DND-41 (cell line): ENCODE measurements around the gene ZXDC.

Experiments used
- ATAC-seq: fragments of 200-7000 bp; cut with Tn5 transposase; 3 replicates; pipeline ENCODE4 v1.9.1; 2021; ENCODE audit warnings: low read depth; ENCODE audit not compliant: insufficient read depth
- DNase-seq: peaks from one replicate; pipeline ENCODE4 v3.0.0-alpha.2; 2020
- H2AFZ ChIP-seq: 2 replicates; pipeline ENCODE4 v1.6.0; 2012; ENCODE audit warnings: low read depth, low read length
- H3K27ac ChIP-seq: 2 replicates; pipeline ENCODE4 v1.5.1; 2012; ENCODE audit warnings: low read length, inconsistent platforms
- H3K27me3 ChIP-seq: fragments of 200-600 bp; sonication (generic); 2 replicates; pipeline ENCODE4 v1.6.0; 2012; ENCODE audit warnings: low read length, mild to moderate bottlenecking, inconsistent platforms; ENCODE audit not compliant: insufficient read depth, poor library complexity
- H3K36me3 ChIP-seq: 2 replicates; pipeline ENCODE4 v1.5.1; 2012; ENCODE audit warnings: low read length, inconsistent platforms; ENCODE audit not compliant: insufficient read depth
- H3K4me1 ChIP-seq: 2 replicates; pipeline ENCODE4 v1.5.1; 2012; ENCODE audit warnings: mild to moderate bottlenecking, low read length; ENCODE audit not compliant: insufficient read depth
- H3K4me2 ChIP-seq: 2 replicates; pipeline ENCODE4 v1.6.0; 2012; ENCODE audit warnings: mild to moderate bottlenecking, moderate library complexity, low read length, inconsistent platforms; ENCODE audit not compliant: insufficient read depth
- H3K4me3 ChIP-seq, 2 experiments: fragments of 200-600 bp in 1 of 2; shearing (Covaris generic) in 1 of 2; 2 replicates each; pipeline ENCODE4 v1.5.1; 2012 to 2016; ENCODE audit warnings: inconsistent platforms in 2 of 2, low read length in 2 of 2, mild to moderate bottlenecking in 2 of 2, low read depth in 1 of 2, moderate library complexity in 1 of 2
- H3K79me2 ChIP-seq: 2 replicates; pipeline ENCODE4 v1.6.0; 2012; ENCODE audit warnings: low read length, inconsistent platforms; ENCODE audit not compliant: insufficient read depth
- H3K9ac ChIP-seq: 2 replicates; pipeline ENCODE4 v1.6.0; 2012; ENCODE audit warnings: low read depth, mild to moderate bottlenecking, inconsistent platforms, low read length, moderate library complexity
- H3K9me3 ChIP-seq: 2 replicates; pipeline ENCODE4 v1.5.1; 2012; ENCODE audit warnings: low read length, moderate library complexity, mild to moderate bottlenecking, inconsistent platforms; ENCODE audit not compliant: insufficient read depth, severe bottlenecking
- H4K20me1 ChIP-seq: 2 replicates; pipeline ENCODE4 v1.6.0; 2012; ENCODE audit warnings: low read length; ENCODE audit not compliant: insufficient read depth
- CTCF ChIP-seq: IDR thresholded peaks from 2 replicates; pipeline ENCODE4 v1.5.1; 2012; ENCODE audit warnings: borderline replicate concordance, low read length, moderate library complexity, mild to moderate bottlenecking; ENCODE audit not compliant: poor library complexity, severe bottlenecking; ENCODE audit errors: extremely low read depth
- EZH2 ChIP-seq: IDR thresholded peaks from 3 replicates; pipeline ENCODE4 v1.6.1; 2012; ENCODE audit warnings: borderline replicate concordance, low read depth, mild to moderate bottlenecking, moderate library complexity, low read length, inconsistent platforms; ENCODE audit not compliant: severe bottlenecking

ZXDC gene

DNA sequence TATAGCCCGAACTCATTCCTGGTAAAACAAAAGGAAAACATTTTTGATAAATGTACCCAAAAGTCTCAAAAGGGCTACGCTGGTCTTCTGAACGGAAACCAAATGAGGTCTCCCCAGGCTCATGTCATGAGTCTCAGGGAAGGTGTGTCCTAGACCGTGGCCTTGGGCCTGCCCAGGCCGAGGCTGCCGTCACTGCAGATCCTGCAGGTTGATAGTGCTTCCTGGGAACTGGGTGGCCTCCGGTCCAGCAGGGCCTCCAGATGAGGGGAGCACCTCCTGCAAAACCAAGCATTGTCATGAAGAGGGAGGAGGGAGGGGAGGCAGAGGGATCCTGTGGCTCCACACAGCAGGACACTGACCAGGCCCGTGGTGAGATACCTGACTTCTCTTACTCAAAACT, 37.5 kb downstream of the ZXDC start:
- Histone ChIP-seq H3K9ac (no peak overlapping the region), H3K4me2 (no peak overlapping the region), H3K9me3 (no peaks in the 10 kb centered on the region), H3K4me1 (no peaks in the 10 kb centered on the region), H3K27ac (no peak overlapping the region), H3K4me3 (no peak overlapping the region), H3K27me3 (no peaks in the 10 kb centered on the region), H3K79me2 (no peaks in the 10 kb centered on the region), H2AFZ (no peak overlapping the region), H3K36me3 (peaks cover 72% of the 10 kb centered on the region), H4K20me1 (peaks cover 14% of the 10 kb centered on the region)
- DNase-seq: no peak
- TF ChIP-seq EZH2: no peak
- no peak for TF ChIP-seq CTCF
- no peak for ATAC-seq

GRCh38 chr3:126436826-126437717, 38.6 kb downstream of the ZXDC start:
- Histone ChIP-seq H3K27me3 (no peaks in the 10 kb centered on the region), H4K20me1 (peaks cover 14% of the 10 kb centered on the region), H3K79me2 (no peaks in the 10 kb centered on the region), H3K4me1 (no peaks in the 10 kb centered on the region), H3K9me3 (no peaks in the 10 kb centered on the region), H3K36me3 (peaks cover 73% of the 10 kb centered on the region), H3K27ac (no peak overlapping the region), H2AFZ (no peak overlapping the region), H3K4me2 (no peak overlapping the region), H3K4me3 (no peak overlapping the region), H3K9ac (no peak overlapping the region)
- DNase-seq (no peak), ATAC-seq (no peak)
- TF ChIP-seq EZH2 (no peak), CTCF (no peak)

- ATAC-seq (no peak), DNase-seq (no peak)
- Histone ChIP-seq H3K4me2 (no peak overlapping the region), H3K36me3 (peaks cover 59% of the 10 kb centered on the region), H2AFZ (no peak overlapping the region), H3K9ac (no peak overlapping the region), H3K79me2 (no peaks in the 10 kb centered on the region), H3K27ac (no peak overlapping the region), H3K9me3 (no peaks in the 10 kb centered on the region), H3K27me3 (no peaks in the 10 kb centered on the region), H3K4me3 (no peak overlapping the region), H4K20me1 (peaks cover 10% of the 10 kb centered on the region), H3K4me1 (no peaks in the 10 kb centered on the region)
- no peak for TF ChIP-seq EZH2
- TF ChIP-seq CTCF: no peak
These were observed 40.0 kb downstream of the ZXDC start for GRCh38 chr3:126435456-126436315.
